NCI-H1694 treated with DMSO at 0.1 percent for 48 hours (cell line): Measurements from ENCODE around the gene GDAP2.
"Not testable (repeated sequence)": the region's sequence is repeated elsewhere in the genome, so short reads cannot be mapped to it uniquely, and the experiment has no call there.

ENCODE experiments used
- DNase-seq: peaks from one replicate; lab custom pipeline; 2025; lab: John Stamatoyannopoulos, UW

Gene GDAP2

DNA sequence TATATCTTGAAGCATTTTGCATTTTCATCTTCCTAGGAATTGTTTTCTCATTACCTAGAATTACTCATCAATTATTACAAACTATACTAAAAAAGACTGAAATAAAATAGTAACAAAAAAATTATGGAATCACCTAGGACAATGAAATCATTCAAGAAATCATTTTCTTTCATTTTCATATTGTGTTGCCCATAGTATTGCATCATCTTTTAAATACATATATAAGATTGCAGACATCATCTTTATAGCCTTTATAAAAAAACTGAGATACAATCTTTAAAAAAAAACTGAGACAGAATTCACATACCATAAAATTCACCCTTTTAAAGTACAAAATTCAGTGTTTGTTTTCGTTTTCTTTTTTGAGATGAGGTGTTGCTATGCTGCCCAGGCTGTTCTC lies 29.6 kb downstream of the GDAP2 start:
- DNase-seq, result no peak

- no peak for DNase-seq
Observed at GRCh38 chr1:117897551-117897950, 31.9 kb downstream of the GDAP2 start.

- peak; percentile 94 for DNase-seq
Observed at GRCh38 chr1:117895482-117896114, 33.8 kb downstream of the GDAP2 start.

- no peak for DNase-seq
Observed at GRCh38 chr1:117894078-117894477, 35.3 kb downstream of the GDAP2 start.

- no peak for DNase-seq
Observed at GRCh38 chr1:117892512-117892911, 36.9 kb downstream of the GDAP2 start.

GRCh38 chr1:117890452-117890851 lies 39.0 kb downstream of the GDAP2 start:
- DNase-seq, result no peak

- no peak for DNase-seq
Observed at GRCh38 chr1:117886101-117886795, 43.2 kb downstream of the GDAP2 start.

GRCh38 chr1:117883616-117884015 lies 45.8 kb downstream of the GDAP2 start:
- DNase-seq, result no peak

- no peak for DNase-seq
Observed at GRCh38 chr1:117879284-117879683, 50.1 kb downstream of the GDAP2 start.

DNA sequence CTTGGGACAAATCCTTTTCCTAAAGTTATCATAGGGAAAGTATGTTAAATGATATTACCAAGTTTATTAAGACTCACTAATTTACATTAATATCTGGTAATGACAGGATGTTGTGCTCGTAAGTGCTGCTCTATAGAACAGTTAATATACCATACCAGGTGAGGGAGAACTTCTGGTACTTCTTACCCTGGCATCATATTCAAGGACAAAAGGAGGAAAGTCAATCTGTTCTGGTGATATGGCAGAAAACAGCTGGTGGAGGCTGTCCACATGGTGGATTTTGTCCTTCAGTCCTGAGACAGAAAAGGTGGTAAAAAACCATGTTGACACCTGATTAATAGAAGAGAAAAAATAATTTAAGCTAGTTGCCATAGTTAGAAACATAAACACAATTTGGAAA lies 51.6 kb downstream of the GDAP2 start:
- no peak for DNase-seq

- DNase-seq, result no peak
Observed at GRCh38 chr1:117871013-117871412, 58.4 kb downstream of the GDAP2 start.

GRCh38 chr1:117861694-117862093 lies 67.7 kb downstream of the GDAP2 start:
- peak; percentile 58 for DNase-seq

DNA sequence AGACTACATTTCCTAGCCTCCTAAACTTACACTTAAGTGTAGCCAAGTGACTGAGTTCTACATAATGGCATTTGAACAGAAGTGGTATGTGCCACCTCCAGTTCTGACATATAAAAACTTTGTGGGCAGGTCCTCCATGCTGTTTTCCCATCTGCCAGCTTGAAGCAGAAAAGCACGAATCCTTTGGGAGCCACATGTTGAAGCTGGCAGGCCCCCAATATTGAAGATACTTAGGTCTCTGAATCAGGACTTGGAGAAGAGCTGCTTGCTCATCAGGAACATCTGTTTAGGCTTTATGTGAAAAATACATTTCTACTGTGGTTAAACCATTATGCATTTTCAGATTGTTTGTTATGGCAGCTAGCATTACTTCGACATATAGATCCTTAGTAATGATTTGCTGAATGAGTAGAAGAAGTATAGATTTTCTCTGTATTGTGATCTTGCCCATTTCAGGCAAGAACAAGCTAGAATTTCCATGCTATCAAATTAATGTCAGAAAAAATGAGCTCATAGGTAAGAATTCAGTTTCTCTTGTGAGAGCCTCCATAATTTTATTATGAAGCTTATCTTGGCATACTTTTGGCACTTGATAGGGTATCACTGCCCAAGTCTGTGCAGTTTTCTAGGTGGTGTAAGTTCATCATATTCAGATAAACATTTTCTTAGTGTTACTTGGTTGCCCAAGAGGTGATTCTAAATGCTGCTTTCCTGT lies 68.4 kb downstream of the GDAP2 start:
- peak; percentile 99 for DNase-seq

DNA sequence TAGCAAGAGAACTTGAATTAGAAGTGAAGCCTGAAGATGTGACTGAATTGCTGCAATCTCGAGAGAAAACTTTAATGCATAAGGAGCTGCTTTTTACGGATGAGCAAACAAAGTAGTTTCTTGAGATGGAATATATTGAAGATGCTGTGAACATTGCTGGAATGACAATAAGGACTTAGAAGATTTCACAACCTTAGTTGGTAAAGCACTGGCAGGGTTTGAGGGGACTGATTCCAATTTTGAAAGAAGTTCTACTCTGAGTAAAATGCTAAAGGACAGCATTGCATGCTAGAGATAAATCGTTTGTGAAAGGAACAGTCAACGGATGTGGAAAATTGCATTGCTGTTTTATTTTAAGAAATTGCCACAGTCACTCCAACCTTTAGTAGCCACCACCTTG lies 69.5 kb downstream of the GDAP2 start:
- DNase-seq, result no peak

DNA sequence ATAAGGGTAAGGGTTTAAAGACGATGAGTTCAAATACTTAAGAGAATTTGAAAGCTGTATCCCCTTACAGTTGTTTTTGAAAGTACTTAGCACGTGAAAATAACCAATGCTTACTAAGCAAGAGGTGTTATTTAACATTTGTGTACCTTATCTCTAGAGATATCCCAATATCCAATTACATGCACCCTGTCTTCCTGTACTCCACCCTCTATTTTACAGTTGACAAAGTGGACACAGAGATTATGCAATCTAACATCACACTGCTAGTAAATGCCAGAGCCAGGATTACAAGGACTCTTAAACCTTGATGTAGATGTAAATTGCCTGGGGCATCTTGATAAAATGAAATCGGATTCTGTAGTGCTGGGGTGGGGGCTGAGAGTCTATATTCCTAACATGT lies 72.0 kb downstream of the GDAP2 start:
- no peak for DNase-seq

DNA sequence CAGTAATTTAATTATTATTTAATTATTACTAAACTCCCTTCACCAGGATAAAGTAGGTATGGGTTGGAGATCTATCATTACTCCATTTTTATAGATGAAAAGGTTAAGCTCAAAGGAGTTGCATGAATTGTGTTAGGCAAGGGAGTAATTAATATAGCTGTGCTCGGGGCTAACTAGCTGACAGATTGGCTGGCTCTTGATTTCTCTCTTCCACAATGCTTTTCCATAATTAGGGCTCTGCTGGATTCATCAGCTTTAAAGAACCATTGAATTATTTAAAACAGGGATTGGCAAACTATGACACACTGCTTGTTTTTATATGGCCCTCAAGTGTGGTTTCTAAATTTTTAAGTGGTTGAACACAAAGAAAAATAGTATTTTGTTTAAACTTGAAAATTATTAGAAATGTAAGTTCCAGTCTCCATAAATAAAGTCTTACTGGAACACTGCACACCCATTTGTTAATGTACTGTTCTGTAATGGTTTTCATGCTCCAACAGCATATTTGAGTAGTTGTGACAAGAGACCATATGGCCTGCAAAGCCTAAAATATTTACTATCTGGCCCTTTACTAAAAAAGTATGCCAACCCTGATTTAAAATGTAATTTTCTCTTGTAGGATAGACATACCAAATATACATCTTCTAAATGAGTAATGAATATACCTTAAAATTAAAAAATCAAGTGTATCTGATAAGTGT lies 76.4 kb downstream of the GDAP2 start:
- peak; percentile 99 for DNase-seq

- DNase-seq, result no peak
Observed at GRCh38 chr1:117851687-117852086, 77.7 kb downstream of the GDAP2 start.

GRCh38 chr1:117846674-117847425 lies 82.6 kb downstream of the GDAP2 start:
- DNase-seq, result no peak

GRCh38 chr1:117844478-117844877 lies 84.9 kb downstream of the GDAP2 start:
- DNase-seq, result not testable (repeated sequence)

DNA sequence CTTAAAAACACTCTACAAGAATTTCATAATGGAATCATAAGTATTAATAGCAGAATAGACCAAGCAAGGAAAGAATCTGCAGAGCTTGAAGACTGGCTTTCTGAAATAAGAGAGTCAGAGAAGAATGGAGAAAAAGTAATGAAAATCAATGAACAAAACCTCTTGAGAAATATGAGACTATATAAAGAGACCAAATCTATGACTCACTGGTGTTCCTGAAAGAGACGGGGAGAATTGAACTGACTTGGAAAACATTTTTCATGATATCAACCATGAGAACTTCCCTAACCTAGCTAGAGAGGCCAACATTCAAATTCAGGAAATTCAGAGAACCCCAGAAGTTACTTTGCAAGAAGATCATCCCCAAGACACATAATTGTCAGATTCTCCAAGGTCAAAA lies 85.6 kb downstream of the GDAP2 start:
- no peak for DNase-seq

- DNase-seq, result no peak
Observed at GRCh38 chr1:117842408-117843170, 86.8 kb downstream of the GDAP2 start.
